Activated T-helper 2 cell treated with anti-CD3 and anti-CD28 coated beads, Interferon-gamma antibody, Interleukin-2, Interleukin-4, amounts not matched to agents 10 μg/mL and 5 μg/mL and 100 μg/mL, durations not matched to agents 14 hours and 24 hours and 36 hours (primary cell): ENCODE results near the gene AGO1. TPM values are rescaled to one million over a fixed set of nuclear protein-coding genes. Genes with fewer than 3 reads are reported as not detected.
"Not testable (repeated sequence)": the region's sequence is repeated elsewhere in the genome, so short reads cannot be mapped to it uniquely, and the experiment has no call there.

Experiments used
- DNase-seq: peaks from one replicate; pipeline ENCODE4 v3.0.0; 2021; ENCODE audit warnings: low spot score
- H3K27ac Mint-ChIP-seq: one replicate; pipeline ENCODE4 v1.8.0; 2021; ENCODE audit warnings: mixed read lengths
- H3K27me3 Mint-ChIP-seq: one replicate; pipeline ENCODE4 v1.8.0; 2021; ENCODE audit warnings: low read depth, mixed read lengths
- H3K36me3 Mint-ChIP-seq: one replicate; pipeline ENCODE4 v1.8.0; 2021; ENCODE audit warnings: low read depth, mixed read lengths
- H3K4me1 Mint-ChIP-seq: one replicate; pipeline ENCODE4 v1.8.0; 2021; ENCODE audit warnings: low read depth, mixed read lengths
- H3K4me3 Mint-ChIP-seq: one replicate; pipeline ENCODE4 v1.8.0; 2021; ENCODE audit warnings: low read depth, mild to moderate bottlenecking, moderate library complexity, mixed read lengths
- H3K9me3 Mint-ChIP-seq: one replicate; pipeline ENCODE4 v1.8.0; 2021; ENCODE audit warnings: mixed read lengths
- intact Hi-C: fragments of 100-400 bp; cut with micrococcal nuclease; formaldehyde crosslinking; loops from one replicate; pipeline ENCODE4 v1.15.1; 2023
- total RNA-seq: library from RNA; stranded (reverse); gene quantifications from 2 replicates; pipeline ENCODE4 v1.2.3, GENCODE V29; 2022

The AGO1 gene
- total RNA-seq, 1 donor from 2014 or later = 36.9 TPM

- no peak overlapping the region for H3K4me3 Mint-ChIP-seq
Measured at GRCh38 chr1:35968396-35968795, 85.4 kb downstream of the AGO1 start.

GRCh38 chr1:35971601-35972000, 88.6 kb downstream of the AGO1 start:
- Mint-ChIP-seq H3K27me3 (no peaks in the 10 kb centered on the region), H3K4me1 (peaks cover 4% of the 10 kb centered on the region), H3K27ac (no peak overlapping the region), H3K9me3 (peaks cover 17% of the 10 kb centered on the region), H3K4me3 (no peak overlapping the region), H3K36me3 (peaks cover 57% of the 10 kb centered on the region)
- intact Hi-C loops = no loop called here
- no peak for DNase-seq

More at GRCh38 chr1:35968396-35968795, 85.4 kb downstream of the AGO1 start:
- no peaks in the 10 kb centered on the region for H3K27me3 Mint-ChIP-seq
- peaks cover 28% of the 10 kb centered on the region for H3K36me3 Mint-ChIP-seq
- peaks cover 9% of the 10 kb centered on the region for H3K9me3 Mint-ChIP-seq
- intact Hi-C loops = no loop called here
- H3K4me1 Mint-ChIP-seq = no peaks in the 10 kb centered on the region
- no peak for DNase-seq
- H3K27ac Mint-ChIP-seq = no peak overlapping the region

- H3K27me3 Mint-ChIP-seq, H3K4me3 Mint-ChIP-seq, H3K27ac Mint-ChIP-seq, DNase-seq, intact Hi-C loops, H3K4me1 Mint-ChIP-seq: not testable (repeated sequence)
- Mint-ChIP-seq H3K36me3 (peaks cover 56% of the 10 kb centered on the region), H3K9me3 (peaks cover 17% of the 10 kb centered on the region)
Measured at GRCh38 chr1:35972631-35973030, 89.6 kb downstream of the AGO1 start.

- no peaks in the 10 kb centered on the region for H3K27me3 Mint-ChIP-seq
- no peak for DNase-seq
- H3K27ac Mint-ChIP-seq = no peak overlapping the region
- no peaks in the 10 kb centered on the region for H3K9me3 Mint-ChIP-seq
- peaks cover 2% of the 10 kb centered on the region for H3K4me1 Mint-ChIP-seq
- no peak overlapping the region for H3K4me3 Mint-ChIP-seq
- peaks cover 45% of the 10 kb centered on the region for H3K36me3 Mint-ChIP-seq
- intact Hi-C loops = no loop called here
Measured at GRCh38 chr1:35980090-35980489, 97.1 kb downstream of the AGO1 start.

Other genes starting within 250 kb of the AGO1 start
- gene PSMB2, start 241.7 kb upstream of the AGO1 start, total RNA-seq = 123 and 124 TPM in 2 replicates
- gene C1orf216, start 164.3 kb upstream of the AGO1 start, total RNA-seq = 25.4 and 26.2 TPM in 2 replicates
- 55.2 and 55.8 TPM in 2 replicates for gene CLSPN, start 113.2 kb upstream of the AGO1 start, total RNA-seq
- 9.2 and 10.0 TPM in 2 replicates for gene AGO4, start 75.2 kb upstream of the AGO1 start, total RNA-seq
- gene AGO3, start 47.9 kb downstream of the AGO1 start, total RNA-seq = 21.2 and 26.7 TPM in 2 replicates
- gene TEKT2, start 200.9 kb downstream of the AGO1 start, total RNA-seq = 0.18 and 0.21 TPM in 2 replicates
- gene ADPRS, start 205.7 kb downstream of the AGO1 start, total RNA-seq = 33.6 and 35.3 TPM in 2 replicates
- gene COL8A2, start 242.0 kb downstream of the AGO1 start, total RNA-seq = not detected in 2 replicates